Measurements from ENCODE around the gene STN1. TPM values are rescaled to one million over a fixed set of nuclear protein-coding genes. Genes with fewer than 3 reads are reported as not detected.

STN1 gene
- total and polyA plus RNA-seq, 2 experiments from 2014 or later, result 43.5 to 44.7 TPM

DNA sequence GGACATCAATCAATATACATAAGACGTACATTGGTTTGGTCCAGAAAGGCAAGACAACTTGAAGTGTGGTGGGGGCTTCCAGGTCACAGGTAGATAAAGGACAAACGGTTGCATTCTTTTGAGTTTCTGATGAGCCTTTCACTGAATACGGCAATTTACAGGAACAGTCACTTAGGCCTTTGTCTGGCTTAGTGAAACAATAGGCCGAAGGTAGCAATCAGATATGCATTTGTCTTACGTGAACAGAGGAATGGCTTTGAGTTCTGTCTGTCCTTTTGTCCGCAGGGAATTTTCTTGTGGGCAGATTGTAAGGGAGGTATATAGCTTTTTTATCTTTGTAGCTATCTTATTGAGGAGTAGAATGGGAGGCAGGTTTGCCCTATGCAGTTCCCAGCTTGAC is 10.8 kb upstream of the STN1 start:
- Histone ChIP-seq H3K36me3 (no peaks in the 10 kb centered on the region), H3K4me1 (ENCODE audit: low read depth) (peaks cover 5% of the 10 kb centered on the region), H3K4me3 (no peak overlapping the region), H3K27ac (no peak overlapping the region), H3K27me3 (no peaks in the 10 kb centered on the region), H3K9me3 (ENCODE audit: low read depth) (no peaks in the 10 kb centered on the region)
- no peak for TF ChIP-seq CTCF (IDR thresholded peaks at IDR 0.05; ENCODE audit: low read depth, low read length)
- DNase-seq (ENCODE audit: low read depth in 1 of 2, low spot score in 1 of 2), result no peak

DNA sequence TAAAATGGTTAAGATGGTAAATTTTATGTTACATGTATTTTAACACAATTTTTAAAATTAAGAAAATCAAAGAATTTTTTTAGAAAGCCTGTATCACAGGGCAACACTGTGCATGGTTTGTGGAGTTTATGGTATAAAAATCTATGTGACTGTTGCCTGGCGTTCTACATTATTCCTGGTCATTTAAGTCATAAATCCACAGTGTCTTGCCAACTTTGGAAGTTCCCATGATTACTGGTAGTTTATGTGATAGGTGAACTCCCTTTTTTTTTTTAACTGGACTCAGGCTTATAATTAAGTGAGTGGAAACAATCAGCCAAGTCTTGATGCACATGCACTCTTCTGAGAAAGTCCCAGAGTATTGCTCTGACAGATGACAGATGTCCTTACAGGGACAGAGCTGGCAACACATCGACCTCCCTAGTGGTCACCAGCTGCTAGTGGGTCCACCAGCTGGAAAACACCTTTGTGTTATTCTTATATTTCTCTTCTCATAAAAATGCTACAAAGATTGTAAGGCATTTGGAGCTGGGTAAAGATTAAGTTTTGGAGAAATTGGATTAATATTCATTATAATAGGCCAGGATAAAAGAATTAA is 8.8 kb upstream of the STN1 start:
- peak in 1 of 2 donors; percentile 26 for DNase-seq (ENCODE audit: low read depth in 1 of 2, low spot score in 1 of 2)
- no peak for TF ChIP-seq CTCF (IDR thresholded peaks at IDR 0.05; ENCODE audit: low read depth, low read length)
- peaks cover 19% of the 10 kb centered on the region for H3K4me1 ChIP-seq (ENCODE audit: low read depth)
- no peak overlapping the region for H3K27ac ChIP-seq
- no peak overlapping the region for H3K4me3 ChIP-seq
- no peaks in the 10 kb centered on the region for H3K9me3 ChIP-seq (ENCODE audit: low read depth)
- H3K27me3 ChIP-seq, result no peaks in the 10 kb centered on the region
- no peaks in the 10 kb centered on the region for H3K36me3 ChIP-seq

DNA sequence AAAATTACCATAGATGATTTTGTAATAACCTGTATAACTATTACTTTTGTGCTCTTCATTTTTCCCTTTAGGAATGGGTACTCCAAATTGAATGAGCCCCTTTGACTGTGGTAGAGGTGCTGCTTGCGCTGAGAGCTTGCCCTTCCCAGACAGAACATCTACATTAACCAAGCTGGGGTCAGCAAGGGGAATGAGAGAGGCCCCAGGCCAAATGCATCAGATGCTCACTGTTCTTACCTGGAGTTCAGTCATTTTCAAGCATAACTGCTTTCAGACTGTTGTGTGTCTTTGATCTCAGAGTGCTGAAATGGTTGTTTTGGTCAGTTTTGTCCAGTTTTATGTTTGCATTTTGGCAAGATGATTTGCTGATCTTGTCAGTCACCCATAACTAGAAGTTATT is 7.6 kb upstream of the STN1 start:
- H3K36me3 ChIP-seq, result no peaks in the 10 kb centered on the region
- H3K4me3 ChIP-seq, result no peak overlapping the region
- no peaks in the 10 kb centered on the region for H3K9me3 ChIP-seq (ENCODE audit: low read depth)
- H3K4me1 ChIP-seq (ENCODE audit: low read depth), result peaks cover 20% of the 10 kb centered on the region
- no peak for DNase-seq (ENCODE audit: low read depth in 1 of 2, low spot score in 1 of 2)
- TF ChIP-seq CTCF (IDR thresholded peaks at IDR 0.05; ENCODE audit: low read depth, low read length), result no peak
- H3K27me3 ChIP-seq, result no peaks in the 10 kb centered on the region
- no peak overlapping the region for H3K27ac ChIP-seq

GRCh38 chr10:103923502-103923901 is 5.5 kb upstream of the STN1 start:
- Histone ChIP-seq H3K4me1 (ENCODE audit: low read depth) (peaks cover 26% of the 10 kb centered on the region), H3K36me3 (no peaks in the 10 kb centered on the region), H3K27ac (peak overlapping the region; percentile 84), H3K9me3 (ENCODE audit: low read depth) (no peaks in the 10 kb centered on the region), H3K4me3 (no peak overlapping the region), H3K27me3 (no peaks in the 10 kb centered on the region)
- no peak for TF ChIP-seq CTCF (IDR thresholded peaks at IDR 0.05; ENCODE audit: low read depth, low read length)
- peak in 1 of 2 donors; percentile 70 for DNase-seq (ENCODE audit: low read depth in 1 of 2, low spot score in 1 of 2)

- no peak overlapping the region for H3K27ac ChIP-seq
- H3K27me3 ChIP-seq, result no peaks in the 10 kb centered on the region
- peaks cover 27% of the 10 kb centered on the region for H3K4me1 ChIP-seq (ENCODE audit: low read depth)
- no peak for TF ChIP-seq CTCF (IDR thresholded peaks at IDR 0.05; ENCODE audit: low read depth, low read length)
- H3K9me3 ChIP-seq (ENCODE audit: low read depth), result no peaks in the 10 kb centered on the region
- H3K36me3 ChIP-seq, result no peaks in the 10 kb centered on the region
- no peak overlapping the region for H3K4me3 ChIP-seq
- DNase-seq (ENCODE audit: low read depth in 1 of 2, low spot score in 1 of 2), result no peak
Observed at GRCh38 chr10:103922659-103923058, 4.7 kb upstream of the STN1 start.
